HepG2 (cell line): ENCODE data around the gene CFAP92. TPM values are rescaled to one million over a fixed set of nuclear protein-coding genes. Genes with fewer than 3 reads are reported as not detected.

ENCODE experiments used
- CCDC6 ChIP-seq: sonication (generic); formaldehyde crosslinking; IDR thresholded peaks from 2 replicates; pipeline ENCODE4 v1.8.1; 2022; ENCODE audit warnings: mild to moderate bottlenecking, missing genetic modification reagents, moderate library complexity
- ELF3 ChIP-seq: IDR thresholded peaks from 2 replicates; pipeline ENCODE4 v1.6.1; 2016; ENCODE audit warnings: missing genetic modification reagents, missing compliant biosample characterization
- ELF4 ChIP-seq: sonication (generic); formaldehyde crosslinking; IDR thresholded peaks from 2 replicates; pipeline ENCODE4 v1.5.0; 2020; ENCODE audit warnings: missing genetic modification reagents, mild to moderate bottlenecking, moderate library complexity, borderline replicate concordance
- JUN ChIP-seq: sonication (generic); formaldehyde crosslinking; IDR thresholded peaks from 2 replicates; pipeline ENCODE4 v1.4.0; 2020; ENCODE audit warnings: mild to moderate bottlenecking, missing genetic modification reagents
- KAT8 ChIP-seq: IDR thresholded peaks from 2 replicates; pipeline ENCODE4 v1.6.1; 2016; ENCODE audit warnings: missing genetic modification reagents, missing compliant biosample characterization
- KLF16 ChIP-seq, 2 experiments: sonication (generic) in 1 of 2; formaldehyde crosslinking in 1 of 2; IDR thresholded peaks; 2 replicates each; pipeline versions ENCODE4 v1.6.1 to v1.8.0; 2016 to 2023; ENCODE audit warnings: missing genetic modification reagents in 2 of 2, missing compliant biosample characterization in 1 of 2
- MAX ChIP-seq: IDR thresholded peaks from 2 replicates; pipeline ENCODE4 v1.6.1; 2012; ENCODE audit warnings: inconsistent platforms
- STAG1 ChIP-seq: sonication (generic); formaldehyde crosslinking; IDR thresholded peaks from 2 replicates; pipeline ENCODE4 v1.4.0; 2020; ENCODE audit warnings: missing genetic modification reagents
- XRCC5 ChIP-seq: fragments of 200-400 bp; formaldehyde crosslinking; optimal IDR thresholded peaks from 2 replicates; pipeline ENCODE3; 2017; ENCODE audit warnings: mild to moderate bottlenecking, low read length
- ZNF709 ChIP-seq: sonication (generic); formaldehyde crosslinking; IDR thresholded peaks from 2 replicates; pipeline ENCODE4 v1.5.0; 2020; ENCODE audit warnings: mild to moderate bottlenecking, missing genetic modification reagents
- polyA plus RNA-seq, 8 experiments: library from polyadenylated mRNA; depleted of rRNA in 3 of 8; stranded (reverse) in 7 of 8; unstranded in 1 of 8; fragments of >200 nt; fragmentation: Illumina TruSeq in 4 of 8; extraction: Trizol in 4 of 8; gene quantifications; 2 replicates each; pipeline versions ENCODE4 v1.2.1 to v1.2.3, GENCODE V29; 2011 to 2016; ENCODE audit warnings: low read depth in 4 of 8, missing spikeins in 1 of 8, mixed read lengths in 1 of 8; ENCODE audit not compliant: insufficient read depth in 1 of 8
- total RNA-seq, 5 experiments: library from RNA; depleted of rRNA; stranded (reverse); fragments of >200 nt; fragmentation: Illumina TruSeq; extraction: Trizol; gene quantifications; 2 replicates each; pipeline ENCODE4 v1.2.3, GENCODE V29; 2016; ENCODE audit warnings: low read depth in 1 of 5
- TF ChIP-seq, protein P1 (sequence below): sonication (generic); formaldehyde crosslinking; IDR thresholded peaks from 2 replicates; pipeline ENCODE4 v1.5.0; 2020; ENCODE audit warnings: missing genetic modification reagents
- TF ChIP-seq, protein P2 (sequence below): sonication (generic); formaldehyde crosslinking; IDR thresholded peaks from 2 replicates; pipeline ENCODE4 v1.5.1; 2020; ENCODE audit warnings: mild to moderate bottlenecking, missing genetic modification reagents, moderate library complexity
- TF ChIP-seq, protein P3 (sequence below): sonication (generic); formaldehyde crosslinking; IDR thresholded peaks from 2 replicates; pipeline ENCODE4 v1.4.0; 2020; ENCODE audit warnings: missing genetic modification reagents, borderline replicate concordance
- TF ChIP-seq, protein P4 (sequence below): sonication (generic); formaldehyde crosslinking; IDR thresholded peaks from 2 replicates; pipeline ENCODE4 v1.8.1; 2023; ENCODE audit warnings: mild to moderate bottlenecking, inconsistent platforms, moderate library complexity, missing genetic modification reagents, borderline replicate concordance

CFAP92 gene
- total and polyA plus RNA-seq, 2 of the 13 experiments (the other 11 are each of a cell fraction or from before 2014, with no cell fraction given): 0.18 to 0.46 TPM

DNA sequence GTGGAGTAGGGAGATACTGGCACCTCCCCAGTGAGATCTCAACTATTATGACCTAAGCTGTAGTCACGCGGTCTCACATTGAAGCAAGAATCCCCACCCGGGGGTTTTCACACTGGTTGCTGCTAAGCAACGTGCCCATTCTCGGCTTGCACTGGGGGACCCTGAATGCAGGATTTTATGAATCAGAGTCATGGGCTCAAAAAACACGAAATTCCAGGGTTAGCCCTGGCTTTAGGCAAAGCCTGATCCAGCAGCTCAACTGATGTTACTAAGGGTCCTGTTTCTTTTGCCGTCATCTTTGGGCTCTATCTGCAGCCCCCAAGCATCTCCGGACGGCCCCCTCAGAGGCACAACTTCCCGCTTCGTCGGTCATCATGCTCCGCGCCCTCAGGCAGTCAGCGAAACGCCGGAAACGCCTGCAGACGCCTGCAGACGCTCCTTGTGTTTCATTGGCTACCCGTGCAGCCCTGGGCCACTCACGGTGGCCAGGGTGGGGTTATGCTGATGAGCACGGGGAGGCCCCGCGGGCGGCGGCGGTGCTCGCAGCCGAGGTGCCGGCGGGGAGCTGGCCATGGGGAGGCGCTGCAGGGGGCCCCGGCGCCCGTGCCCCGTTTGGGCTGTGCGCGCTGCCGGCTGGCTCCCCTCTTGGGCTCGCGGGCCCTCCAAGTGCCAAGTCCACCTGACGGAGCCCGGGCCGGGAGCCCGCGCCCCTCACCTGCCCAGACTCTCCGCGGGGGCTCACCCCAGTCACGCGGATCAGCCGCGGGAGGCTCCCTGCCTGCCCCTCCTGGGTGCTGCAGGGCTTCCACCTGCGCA, 33.1 kb upstream of the CFAP92 start (continued):
- TF ChIP-seq, protein P1, sequence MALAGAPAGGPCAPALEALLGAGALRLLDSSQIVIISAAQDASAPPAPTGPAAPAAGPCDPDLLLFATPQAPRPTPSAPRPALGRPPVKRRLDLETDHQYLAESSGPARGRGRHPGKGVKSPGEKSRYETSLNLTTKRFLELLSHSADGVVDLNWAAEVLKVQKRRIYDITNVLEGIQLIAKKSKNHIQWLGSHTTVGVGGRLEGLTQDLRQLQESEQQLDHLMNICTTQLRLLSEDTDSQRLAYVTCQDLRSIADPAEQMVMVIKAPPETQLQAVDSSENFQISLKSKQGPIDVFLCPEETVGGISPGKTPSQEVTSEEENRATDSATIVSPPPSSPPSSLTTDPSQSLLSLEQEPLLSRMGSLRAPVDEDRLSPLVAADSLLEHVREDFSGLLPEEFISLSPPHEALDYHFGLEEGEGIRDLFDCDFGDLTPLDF: no peak
- TF ChIP-seq STAG1 (CRISPR knock-in tag) (peak; percentile 24; the same call in 1 of the 2 replicates), ELF3 (CRISPR knock-in tag) (peak; percentile 38; the same call in 1 of the 2 replicates), KAT8 (CRISPR knock-in tag) (peak; percentile 39; the same call in 1 of the 2 replicates), MAX (peak; percentile 91), XRCC5 (peak; percentile 67), JUN (no peak), ZNF709 (CRISPR knock-in tag) (0 out of 2 replicates have a peak, but pooled peaks have one; percentile 38), ELF4 (no peak), CCDC6 (CRISPR knock-in tag) (0 out of 2 replicates have a peak, but pooled peaks have one; percentile 27), KLF16 (CRISPR knock-in tag; IDR thresholded peaks at IDR 0.05) (peak in 1 of 2 experiments; percentile 39; a peak in 1 of 4 replicates)
- TF ChIP-seq, protein P2, sequence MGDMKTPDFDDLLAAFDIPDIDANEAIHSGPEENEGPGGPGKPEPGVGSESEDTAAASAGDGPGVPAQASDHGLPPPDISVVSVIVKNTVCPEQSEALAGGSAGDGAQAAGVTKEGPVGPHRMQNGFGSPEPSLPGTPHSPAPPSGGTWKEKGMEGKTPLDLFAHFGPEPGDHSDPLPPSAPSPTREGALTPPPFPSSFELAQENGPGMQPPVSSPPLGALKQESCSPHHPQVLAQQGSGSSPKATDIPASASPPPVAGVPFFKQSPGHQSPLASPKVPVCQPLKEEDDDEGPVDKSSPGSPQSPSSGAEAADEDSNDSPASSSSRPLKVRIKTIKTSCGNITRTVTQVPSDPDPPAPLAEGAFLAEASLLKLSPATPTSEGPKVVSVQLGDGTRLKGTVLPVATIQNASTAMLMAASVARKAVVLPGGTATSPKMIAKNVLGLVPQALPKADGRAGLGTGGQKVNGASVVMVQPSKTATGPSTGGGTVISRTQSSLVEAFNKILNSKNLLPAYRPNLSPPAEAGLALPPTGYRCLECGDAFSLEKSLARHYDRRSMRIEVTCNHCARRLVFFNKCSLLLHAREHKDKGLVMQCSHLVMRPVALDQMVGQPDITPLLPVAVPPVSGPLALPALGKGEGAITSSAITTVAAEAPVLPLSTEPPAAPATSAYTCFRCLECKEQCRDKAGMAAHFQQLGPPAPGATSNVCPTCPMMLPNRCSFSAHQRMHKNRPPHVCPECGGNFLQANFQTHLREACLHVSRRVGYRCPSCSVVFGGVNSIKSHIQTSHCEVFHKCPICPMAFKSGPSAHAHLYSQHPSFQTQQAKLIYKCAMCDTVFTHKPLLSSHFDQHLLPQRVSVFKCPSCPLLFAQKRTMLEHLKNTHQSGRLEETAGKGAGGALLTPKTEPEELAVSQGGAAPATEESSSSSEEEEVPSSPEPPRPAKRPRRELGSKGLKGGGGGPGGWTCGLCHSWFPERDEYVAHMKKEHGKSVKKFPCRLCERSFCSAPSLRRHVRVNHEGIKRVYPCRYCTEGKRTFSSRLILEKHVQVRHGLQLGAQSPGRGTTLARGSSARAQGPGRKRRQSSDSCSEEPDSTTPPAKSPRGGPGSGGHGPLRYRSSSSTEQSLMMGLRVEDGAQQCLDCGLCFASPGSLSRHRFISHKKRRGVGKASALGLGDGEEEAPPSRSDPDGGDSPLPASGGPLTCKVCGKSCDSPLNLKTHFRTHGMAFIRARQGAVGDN (CRISPR knock-in tag): peak; percentile 89
- TF ChIP-seq, protein P3, sequence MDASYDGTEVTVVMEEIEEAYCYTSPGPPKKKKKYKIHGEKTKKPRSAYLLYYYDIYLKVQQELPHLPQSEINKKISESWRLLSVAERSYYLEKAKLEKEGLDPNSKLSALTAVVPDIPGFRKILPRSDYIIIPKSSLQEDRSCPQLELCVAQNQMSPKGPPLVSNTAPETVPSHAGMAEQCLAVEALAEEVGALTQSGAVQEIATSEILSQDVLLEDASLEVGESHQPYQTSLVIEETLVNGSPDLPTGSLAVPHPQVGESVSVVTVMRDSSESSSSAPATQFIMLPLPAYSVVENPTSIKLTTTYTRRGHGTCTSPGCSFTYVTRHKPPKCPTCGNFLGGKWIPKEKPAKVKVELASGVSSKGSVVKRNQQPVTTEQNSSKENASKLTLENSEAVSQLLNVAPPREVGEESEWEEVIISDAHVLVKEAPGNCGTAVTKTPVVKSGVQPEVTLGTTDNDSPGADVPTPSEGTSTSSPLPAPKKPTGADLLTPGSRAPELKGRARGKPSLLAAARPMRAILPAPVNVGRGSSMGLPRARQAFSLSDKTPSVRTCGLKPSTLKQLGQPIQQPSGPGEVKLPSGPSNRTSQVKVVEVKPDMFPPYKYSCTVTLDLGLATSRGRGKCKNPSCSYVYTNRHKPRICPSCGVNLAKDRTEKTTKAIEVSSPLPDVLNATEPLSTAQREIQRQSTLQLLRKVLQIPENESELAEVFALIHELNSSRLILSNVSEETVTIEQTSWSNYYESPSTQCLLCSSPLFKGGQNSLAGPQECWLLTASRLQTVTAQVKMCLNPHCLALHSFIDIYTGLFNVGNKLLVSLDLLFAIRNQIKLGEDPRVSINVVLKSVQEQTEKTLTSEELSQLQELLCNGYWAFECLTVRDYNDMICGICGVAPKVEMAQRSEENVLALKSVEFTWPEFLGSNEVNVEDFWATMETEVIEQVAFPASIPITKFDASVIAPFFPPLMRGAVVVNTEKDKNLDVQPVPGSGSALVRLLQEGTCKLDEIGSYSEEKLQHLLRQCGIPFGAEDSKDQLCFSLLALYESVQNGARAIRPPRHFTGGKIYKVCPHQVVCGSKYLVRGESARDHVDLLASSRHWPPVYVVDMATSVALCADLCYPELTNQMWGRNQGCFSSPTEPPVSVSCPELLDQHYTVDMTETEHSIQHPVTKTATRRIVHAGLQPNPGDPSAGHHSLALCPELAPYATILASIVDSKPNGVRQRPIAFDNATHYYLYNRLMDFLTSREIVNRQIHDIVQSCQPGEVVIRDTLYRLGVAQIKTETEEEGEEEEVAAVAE (CRISPR knock-in tag): no peak
- TF ChIP-seq, protein P4, sequence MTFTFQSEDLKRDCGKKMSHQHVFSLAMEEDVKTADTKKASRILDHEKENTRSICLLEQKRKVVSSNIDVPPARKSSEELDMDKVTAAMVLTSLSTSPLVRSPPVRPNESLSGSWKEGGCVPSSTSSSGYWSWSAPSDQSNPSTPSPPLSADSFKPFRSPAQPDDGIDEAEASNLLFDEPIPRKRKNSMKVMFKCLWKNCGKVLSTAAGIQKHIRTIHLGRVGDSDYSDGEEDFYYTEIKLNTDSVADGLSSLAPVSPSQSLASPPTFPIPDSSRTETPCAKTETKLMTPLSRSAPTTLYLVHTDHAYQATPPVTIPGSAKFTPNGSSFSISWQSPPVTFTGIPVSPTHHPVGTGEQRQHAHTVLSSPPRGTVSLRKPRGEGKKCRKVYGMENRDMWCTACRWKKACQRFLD (CRISPR knock-in tag): 0 out of 2 replicates have a peak, but pooled peaks have one; percentile 23
